Subcutaneous abdominal adipose tissue (tissue), 5 donors: ENCODE results near the gene GDF15.

Experiments used
- H3K27ac ChIP-seq: one replicate; pipeline ENCODE4 v1.7.0; 2013; ENCODE audit warnings: low read depth, mild to moderate bottlenecking, inconsistent platforms, low read length, moderate library complexity
- H3K27me3 ChIP-seq, 5 donors: one replicate each; pipeline ENCODE4 v1.7.0; 2013; ENCODE audit warnings: low read length in 5 of 5, inconsistent platforms in 1 of 5; ENCODE audit not compliant: control insufficient read depth in 5 of 5, insufficient read depth in 4 of 5
- H3K36me3 ChIP-seq, 5 donors: one replicate each; pipeline ENCODE4 v1.7.0; 2013; ENCODE audit warnings: low read length in 5 of 5; ENCODE audit not compliant: control insufficient read depth in 5 of 5, insufficient read depth in 5 of 5
- H3K4me1 ChIP-seq, 5 donors: one replicate each; pipeline ENCODE4 v1.7.0; 2013; ENCODE audit warnings: low read length in 5 of 5, mild to moderate bottlenecking in 3 of 5, moderate library complexity in 1 of 5; ENCODE audit not compliant: control insufficient read depth in 5 of 5, insufficient read depth in 5 of 5
- H3K4me3 ChIP-seq, 5 donors: one replicate each; pipeline ENCODE4 v1.7.0; 2013; ENCODE audit warnings: low read length in 5 of 5, low read depth in 1 of 5
- H3K9ac ChIP-seq, 5 donors: one replicate each; pipeline ENCODE4 v1.7.0; 2013; ENCODE audit warnings: low read length in 5 of 5, mild to moderate bottlenecking in 4 of 5, moderate library complexity in 3 of 5
- H3K9me3 ChIP-seq, 5 donors: one replicate each; pipeline ENCODE4 v1.7.0; 2013; ENCODE audit warnings: low read length in 5 of 5; ENCODE audit not compliant: control insufficient read depth in 5 of 5
- donor health status: healthy.
- donor health status: healthy.
- donor health status: healthy.
- donor health status: healthy.
- donor health status: healthy.

GDF15 gene

GRCh38 chr19:18417250-18418028 lies 31.5 kb downstream of the GDF15 start:
- Histone ChIP-seq H3K27me3 (peaks cover 0 to 12% (median 0%) of the 10 kb centered on the region in 5 donors), H3K36me3 (no peaks in the 10 kb centered on the region), H3K27ac (peak overlapping the region; percentile 86), H3K9ac (peak overlapping the region in 4 of 5 donors; percentile 54 to 68 (median 64)), H3K4me1 (peaks cover 10 to 76% (median 70%) of the 10 kb centered on the region in 5 donors), H3K9me3 (no peaks in the 10 kb centered on the region), H3K4me3 (peak overlapping the region; percentile 44 to 65 (median 58))

- H3K4me3 ChIP-seq, result peak overlapping the region in 4 of 5 donors; percentile 23 to 72 (median 64)
- H3K9ac ChIP-seq, result peak overlapping the region in 1 of 5 donors; percentile 61
- peaks cover 10 to 82% (median 75%) of the 10 kb centered on the region in 5 donors for H3K4me1 ChIP-seq
Observed at GRCh38 chr19:18418029-18418482, 32.1 kb downstream of the GDF15 start.

GRCh38 chr19:18418483-18419194 lies 32.7 kb downstream of the GDF15 start:
- no peaks in the 10 kb centered on the region for H3K9me3 ChIP-seq
- H3K9ac ChIP-seq, result peak overlapping the region in 2 of 5 donors; percentile 36 to 61
- peak overlapping the region; percentile 62 to 72 (median 65) for H3K4me3 ChIP-seq
- H3K27me3 ChIP-seq, result peaks cover 0 to 10% (median 0%) of the 10 kb centered on the region in 5 donors
- peaks cover 10 to 88% (median 80%) of the 10 kb centered on the region in 5 donors for H3K4me1 ChIP-seq
- peak overlapping the region; percentile 86 for H3K27ac ChIP-seq
- no peaks in the 10 kb centered on the region for H3K36me3 ChIP-seq

More at GRCh38 chr19:18418029-18418482, 32.1 kb downstream of the GDF15 start:
- H3K27me3 ChIP-seq, result peaks cover 0 to 10% (median 0%) of the 10 kb centered on the region in 5 donors
- no peaks in the 10 kb centered on the region for H3K9me3 ChIP-seq
- peak overlapping the region; percentile 86 for H3K27ac ChIP-seq
- no peaks in the 10 kb centered on the region for H3K36me3 ChIP-seq

GRCh38 chr19:18419195-18419698 lies 33.3 kb downstream of the GDF15 start, which contains the start of gene SSBP4:
Gene SSBP4, plus strand, starts transcription at chr19:18419398. Its CDS starts 251 bp downstream, at chr19:18419649.
- H3K36me3 ChIP-seq, result no peaks in the 10 kb centered on the region
- H3K4me3 ChIP-seq, result peak within 1 kb of the TSS; percentile 62 to 72 (median 65)
- no peaks in the 10 kb centered on the region for H3K9me3 ChIP-seq
- peak within 1 kb of the TSS; percentile 86 for H3K27ac ChIP-seq
- H3K9ac ChIP-seq, result peak within 1 kb of the TSS in 4 of 5 donors; percentile 58 to 71 (median 64)
- peaks cover 0 to 10% (median 0%) of the 10 kb centered on the region in 5 donors for H3K27me3 ChIP-seq
- peaks cover 10 to 86% (median 77%) of the 10 kb centered on the region in 5 donors for H3K4me1 ChIP-seq

- peak overlapping the region in 4 of 5 donors; percentile 53 to 71 (median 63) for H3K9ac ChIP-seq
- peaks cover 8 to 79% (median 71%) of the 10 kb centered on the region in 5 donors for H3K4me1 ChIP-seq
- H3K9me3 ChIP-seq, result no peaks in the 10 kb centered on the region
- H3K27me3 ChIP-seq, result peaks cover 0 to 10% (median 0%) of the 10 kb centered on the region in 5 donors
- peak overlapping the region; percentile 16 for H3K27ac ChIP-seq
- no peaks in the 10 kb centered on the region for H3K36me3 ChIP-seq
- peak overlapping the region in 4 of 5 donors; percentile 62 to 72 (median 64) for H3K4me3 ChIP-seq
Observed at GRCh38 chr19:18419699-18420460, 33.9 kb downstream of the GDF15 start.

GRCh38 chr19:18420930-18421329 lies 35.0 kb downstream of the GDF15 start:
- peak overlapping the region in 1 of 5 donors; percentile 37 for H3K9ac ChIP-seq
- H3K4me1 ChIP-seq, result peaks cover 8 to 78% (median 69%) of the 10 kb centered on the region in 5 donors
- H3K27ac ChIP-seq, result no peak overlapping the region

GRCh38 chr19:18421371-18421959 lies 35.5 kb downstream of the GDF15 start:
- H3K9me3 ChIP-seq, result no peaks in the 10 kb centered on the region
- H3K4me1 ChIP-seq, result peaks cover 6 to 78% (median 69%) of the 10 kb centered on the region in 5 donors
- no peak overlapping the region for H3K27ac ChIP-seq
- peaks cover 0 to 8% (median 0%) of the 10 kb centered on the region in 5 donors for H3K27me3 ChIP-seq
- peak overlapping the region in 1 of 5 donors; percentile 37 for H3K9ac ChIP-seq
- H3K4me3 ChIP-seq, result peak overlapping the region in 1 of 5 donors; percentile 72
- H3K36me3 ChIP-seq, result peaks cover 0 to 2% (median 0%) of the 10 kb centered on the region in 5 donors

More at GRCh38 chr19:18420930-18421329, 35.0 kb downstream of the GDF15 start:
- Histone ChIP-seq H3K9me3 (no peaks in the 10 kb centered on the region), H3K36me3 (peaks cover 0 to 2% (median 0%) of the 10 kb centered on the region in 5 donors), H3K27me3 (peaks cover 0 to 10% (median 0%) of the 10 kb centered on the region in 5 donors), H3K4me3 (peak overlapping the region in 2 of 5 donors; percentile 65 to 72)

- H3K27me3 ChIP-seq, result peaks cover 0 to 6% (median 0%) of the 10 kb centered on the region in 5 donors
- no peak overlapping the region for H3K9ac ChIP-seq
- peaks cover 5 to 75% (median 58%) of the 10 kb centered on the region in 5 donors for H3K4me1 ChIP-seq
- no peak overlapping the region for H3K27ac ChIP-seq
- no peak overlapping the region for H3K4me3 ChIP-seq
- no peaks in the 10 kb centered on the region for H3K9me3 ChIP-seq
- H3K36me3 ChIP-seq, result peaks cover 0 to 8% (median 3%) of the 10 kb centered on the region in 5 donors
Observed at GRCh38 chr19:18422530-18423191, 36.7 kb downstream of the GDF15 start.
